ENCODE results near the gene RBBP8. TPM values are rescaled to one million over a fixed set of nuclear protein-coding genes. Genes with fewer than 3 reads are reported as not detected.

Gene RBBP8
- total RNA-seq, 1 donor from 2014 or later, result 13.6 TPM

GRCh38 chr18:22999212-22999611 lies 66.1 kb downstream of the RBBP8 start:
- no peak for TF ChIP-seq CTCF (IDR thresholded peaks at IDR 0.05; ENCODE audit: partially characterized antibody, unreplicated experiment)
- H3K27ac Mint-ChIP-seq (ENCODE audit: unreplicated experiment), result peak overlapping the region; percentile 84
- peak overlapping the region; percentile 2 for H3K4me3 Mint-ChIP-seq (ENCODE audit: unreplicated experiment)
- H3K9me3 Mint-ChIP-seq (ENCODE audit: unreplicated experiment), result peaks cover 3% of the 10 kb centered on the region
- no peaks in the 10 kb centered on the region for H3K36me3 Mint-ChIP-seq (ENCODE audit: unreplicated experiment)
- H3K27me3 Mint-ChIP-seq (ENCODE audit: unreplicated experiment), result no peaks in the 10 kb centered on the region
- DNase-seq, result peak; percentile 41
- H3K4me1 Mint-ChIP-seq (ENCODE audit: low read depth, unreplicated experiment), result peaks cover 17% of the 10 kb centered on the region

GRCh38 chr18:22999647-23000046 lies 66.5 kb downstream of the RBBP8 start:
- H3K27me3 Mint-ChIP-seq (ENCODE audit: unreplicated experiment), result no peaks in the 10 kb centered on the region

GRCh38 chr18:23003289-23003688 lies 70.2 kb downstream of the RBBP8 start:
- Mint-ChIP-seq H3K27me3 (ENCODE audit: unreplicated experiment) (no peaks in the 10 kb centered on the region), H3K36me3 (ENCODE audit: unreplicated experiment) (no peaks in the 10 kb centered on the region), H3K27ac (ENCODE audit: unreplicated experiment) (no peak overlapping the region), H3K9me3 (ENCODE audit: unreplicated experiment) (peaks cover 3% of the 10 kb centered on the region), H3K4me3 (ENCODE audit: unreplicated experiment) (no peak overlapping the region), H3K4me1 (ENCODE audit: low read depth, unreplicated experiment) (peaks cover 12% of the 10 kb centered on the region)
- no peak for TF ChIP-seq CTCF (IDR thresholded peaks at IDR 0.05; ENCODE audit: partially characterized antibody, unreplicated experiment)
- no peak for DNase-seq

More at GRCh38 chr18:22999647-23000046, 66.5 kb downstream of the RBBP8 start:
- no peak for DNase-seq
- Mint-ChIP-seq H3K4me3 (ENCODE audit: unreplicated experiment) (no peak overlapping the region), H3K4me1 (ENCODE audit: low read depth, unreplicated experiment) (peaks cover 17% of the 10 kb centered on the region), H3K9me3 (ENCODE audit: unreplicated experiment) (peaks cover 3% of the 10 kb centered on the region), H3K27ac (ENCODE audit: unreplicated experiment) (no peak overlapping the region), H3K36me3 (ENCODE audit: unreplicated experiment) (no peaks in the 10 kb centered on the region)
- no peak for TF ChIP-seq CTCF (IDR thresholded peaks at IDR 0.05; ENCODE audit: partially characterized antibody, unreplicated experiment)

- H3K4me1 Mint-ChIP-seq (ENCODE audit: low read depth, unreplicated experiment), result no peaks in the 10 kb centered on the region
- H3K36me3 Mint-ChIP-seq (ENCODE audit: unreplicated experiment), result no peaks in the 10 kb centered on the region
- H3K27me3 Mint-ChIP-seq (ENCODE audit: unreplicated experiment), result no peaks in the 10 kb centered on the region
- H3K27ac Mint-ChIP-seq (ENCODE audit: unreplicated experiment), result no peak overlapping the region
- H3K9me3 Mint-ChIP-seq (ENCODE audit: unreplicated experiment), result no peaks in the 10 kb centered on the region
- no peak for DNase-seq
- no peak for TF ChIP-seq CTCF (IDR thresholded peaks at IDR 0.05; ENCODE audit: partially characterized antibody, unreplicated experiment)
- no peak overlapping the region for H3K4me3 Mint-ChIP-seq (ENCODE audit: unreplicated experiment)
Measured at GRCh38 chr18:23012249-23012648, 79.1 kb downstream of the RBBP8 start.

- H3K9me3 Mint-ChIP-seq (ENCODE audit: unreplicated experiment), result no peaks in the 10 kb centered on the region
- H3K36me3 Mint-ChIP-seq (ENCODE audit: unreplicated experiment), result no peaks in the 10 kb centered on the region
- no peak overlapping the region for H3K27ac Mint-ChIP-seq (ENCODE audit: unreplicated experiment)
- no peak overlapping the region for H3K4me3 Mint-ChIP-seq (ENCODE audit: unreplicated experiment)
- TF ChIP-seq CTCF (IDR thresholded peaks at IDR 0.05; ENCODE audit: partially characterized antibody, unreplicated experiment), result no peak
- H3K27me3 Mint-ChIP-seq (ENCODE audit: unreplicated experiment), result no peaks in the 10 kb centered on the region
- no peaks in the 10 kb centered on the region for H3K4me1 Mint-ChIP-seq (ENCODE audit: low read depth, unreplicated experiment)
- no peak for DNase-seq
Measured at GRCh38 chr18:23020555-23021294, 87.6 kb downstream of the RBBP8 start.
